ENCODE measurements around the gene NEUROG1.

Gene NEUROG1

GRCh38 chr5:135564331-135564730 is 28.6 kb upstream of the NEUROG1 start:
- no peak for DNase-seq (ENCODE audit: low read depth)

- DNase-seq (ENCODE audit: low read depth): no peak
Observed at GRCh38 chr5:135561266-135561665, 25.5 kb upstream of the NEUROG1 start.

- peak; percentile 55 for DNase-seq (ENCODE audit: low read depth)
Observed at GRCh38 chr5:135560858-135561257, 25.1 kb upstream of the NEUROG1 start.

- DNase-seq (ENCODE audit: low read depth): peak; percentile 37
Observed at GRCh38 chr5:135559354-135559753, 23.6 kb upstream of the NEUROG1 start.

- no peak for DNase-seq (ENCODE audit: low read depth)
Observed at GRCh38 chr5:135557076-135557838, 21.5 kb upstream of the NEUROG1 start.

- DNase-seq (ENCODE audit: low read depth): no peak
Observed at GRCh38 chr5:135556620-135557019, 20.9 kb upstream of the NEUROG1 start.

- no peak for DNase-seq (ENCODE audit: low read depth)
Observed at GRCh38 chr5:135555530-135555929, 19.8 kb upstream of the NEUROG1 start.

- peak; percentile 8 for DNase-seq (ENCODE audit: low read depth)
Observed at GRCh38 chr5:135553688-135554462, 18.1 kb upstream of the NEUROG1 start.

GRCh38 chr5:135551593-135552447 is 16.1 kb upstream of the NEUROG1 start:
- DNase-seq (ENCODE audit: low read depth): peak; percentile 51

GRCh38 chr5:135549413-135549812 is 13.6 kb upstream of the NEUROG1 start:
- no peak for DNase-seq (ENCODE audit: low read depth)

- DNase-seq (ENCODE audit: low read depth): no peak
Observed at GRCh38 chr5:135547590-135548254, 12.0 kb upstream of the NEUROG1 start.

- no peak for DNase-seq (ENCODE audit: low read depth)
Observed at GRCh38 chr5:135546912-135547311, 11.1 kb upstream of the NEUROG1 start.

GRCh38 chr5:135546101-135546500 is 10.3 kb upstream of the NEUROG1 start:
- no peak for DNase-seq (ENCODE audit: low read depth)

GRCh38 chr5:135545099-135545498 is 9.3 kb upstream of the NEUROG1 start:
- no peak for DNase-seq (ENCODE audit: low read depth)

- DNase-seq (ENCODE audit: low read depth): no peak
Observed at GRCh38 chr5:135543485-135544304, 7.9 kb upstream of the NEUROG1 start.

GRCh38 chr5:135543001-135543484 is 7.3 kb upstream of the NEUROG1 start:
- no peak for DNase-seq (ENCODE audit: low read depth)

GRCh38 chr5:135541807-135542502 is 6.2 kb upstream of the NEUROG1 start:
- DNase-seq (ENCODE audit: low read depth): no peak

GRCh38 chr5:135539430-135540005 is 3.8 kb upstream of the NEUROG1 start:
- no peak for DNase-seq (ENCODE audit: low read depth)

- no peak for DNase-seq (ENCODE audit: low read depth)
Observed at GRCh38 chr5:135538261-135538660, 2.5 kb upstream of the NEUROG1 start.

- no peak for DNase-seq (ENCODE audit: low read depth)
Observed at GRCh38 chr5:135537745-135538144, 2.0 kb upstream of the NEUROG1 start.

All from amniotic epithelial cell (primary cell).